T-helper 1 cell (primary cell): ENCODE data around the gene PCDH17.

ENCODE experiments used
- DNase-seq, 5 donors: peaks; one replicate each; pipeline ENCODE4 v3.0.0-alpha.2; 2012 to 2020

PCDH17 gene

DNA sequence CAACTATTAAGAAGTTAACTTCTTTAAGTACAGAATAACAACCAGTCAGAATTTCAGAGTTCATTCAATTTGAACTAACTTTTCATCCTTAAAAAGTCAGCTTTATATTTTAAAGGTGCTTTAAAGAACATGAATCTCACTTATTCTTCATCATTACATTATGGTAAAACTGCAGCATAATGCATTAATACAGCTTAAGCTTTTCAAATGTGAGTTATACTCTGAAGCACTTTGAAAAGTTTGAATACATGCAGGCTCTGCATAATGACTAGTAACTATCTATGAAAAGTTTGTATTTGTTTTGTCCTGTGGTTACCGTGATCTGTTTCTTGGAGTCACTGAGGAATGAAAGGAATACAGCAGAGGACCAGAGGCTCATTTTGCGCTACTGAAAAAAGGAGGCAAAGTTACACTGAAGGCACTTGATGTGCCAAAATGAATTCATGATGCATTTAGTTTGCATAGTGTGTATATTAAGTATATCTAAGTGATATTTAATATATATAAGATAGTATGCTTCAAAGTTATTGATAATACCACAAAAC lies 4.1 kb downstream of the PCDH17 start:
- DNase-seq, result no peak

DNA sequence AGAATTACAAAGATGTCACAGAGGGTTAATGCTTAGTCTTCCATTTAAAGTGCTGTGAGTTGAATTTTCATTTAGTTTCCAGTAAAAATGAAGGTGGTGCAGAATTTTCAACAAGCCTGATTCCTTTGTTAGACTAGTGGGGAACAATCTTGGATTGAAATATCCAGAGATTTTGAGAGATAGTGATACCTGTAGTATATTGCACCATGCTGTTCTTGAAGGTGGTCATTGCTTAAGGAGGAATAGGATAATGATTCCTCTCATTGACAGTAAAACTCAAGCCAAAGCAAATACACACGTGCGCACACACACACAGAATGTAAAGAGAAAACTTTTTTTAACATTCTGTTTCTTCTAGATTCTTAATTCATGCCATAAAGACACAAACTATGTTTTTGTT lies 5.3 kb downstream of the PCDH17 start:
- no peak for DNase-seq

DNA sequence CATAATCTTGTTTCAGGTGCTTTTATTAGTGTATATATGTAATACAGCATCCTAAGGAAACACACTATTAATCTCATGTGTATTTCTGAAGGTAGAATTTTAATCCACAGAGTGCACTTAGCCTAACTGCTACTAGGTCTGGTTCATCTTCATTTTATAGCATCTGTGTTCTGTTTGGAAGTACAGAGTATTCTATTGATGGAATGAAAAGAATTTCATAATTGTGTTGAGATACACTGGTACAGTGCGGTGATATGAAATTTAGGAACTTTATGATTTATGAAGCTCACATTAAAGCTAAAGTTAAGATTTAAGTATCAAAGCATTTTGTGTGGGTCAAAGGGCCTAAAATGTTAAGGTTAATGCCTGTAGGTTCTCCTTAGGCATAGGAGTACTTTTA lies 6.0 kb downstream of the PCDH17 start:
- no peak for DNase-seq

DNA sequence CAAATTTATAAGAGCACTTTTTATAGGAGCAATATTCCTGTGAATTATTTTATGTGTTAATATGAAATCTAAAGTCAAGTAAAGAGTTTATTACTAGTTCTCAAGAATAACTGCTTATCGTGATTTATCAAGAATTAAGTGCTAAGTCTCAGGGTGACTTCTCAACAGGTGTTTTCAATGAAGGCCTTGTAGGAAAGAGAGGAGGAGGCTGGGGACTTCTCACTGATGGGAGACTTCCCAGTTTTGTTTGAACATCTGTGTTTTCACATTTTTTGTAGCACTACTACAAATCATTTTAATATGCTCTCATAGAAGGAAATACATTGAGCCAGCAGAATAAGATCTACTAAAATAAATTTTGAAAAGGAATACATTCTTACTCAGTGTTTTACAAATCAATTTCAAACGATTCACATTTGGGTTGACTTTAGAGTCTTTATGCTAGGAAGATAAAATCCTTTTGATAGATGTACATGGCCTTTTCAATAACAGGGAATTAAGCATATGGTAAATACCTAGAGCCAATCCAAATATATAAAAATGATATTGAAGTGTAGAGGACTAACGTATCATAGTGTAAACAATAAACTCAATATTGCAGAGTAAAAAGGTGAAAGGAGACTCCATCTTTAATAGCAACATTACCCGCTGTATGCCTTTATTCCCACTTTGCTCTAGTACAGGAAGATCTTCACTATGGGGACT lies 6.8 kb downstream of the PCDH17 start:
- no peak for DNase-seq

DNA sequence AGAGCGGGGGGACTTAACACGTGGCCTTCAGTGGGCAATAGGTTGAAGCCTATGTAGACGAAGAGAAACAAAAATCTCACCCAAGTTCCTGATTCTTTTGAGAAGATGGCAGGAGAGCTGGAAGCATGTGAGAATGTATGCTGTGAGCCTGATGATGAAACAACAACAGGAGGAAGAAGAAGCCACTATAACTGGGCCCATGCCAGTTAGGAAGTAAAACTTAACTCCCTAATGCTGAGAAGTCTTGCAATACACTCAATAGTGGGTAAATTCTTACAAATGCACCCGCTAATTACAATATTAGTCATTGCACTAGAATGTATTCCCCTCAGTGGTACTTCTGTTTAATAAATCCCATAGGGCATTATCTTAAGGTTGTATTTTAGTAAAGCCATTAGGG lies 9.1 kb downstream of the PCDH17 start:
- DNase-seq, result no peak

DNA sequence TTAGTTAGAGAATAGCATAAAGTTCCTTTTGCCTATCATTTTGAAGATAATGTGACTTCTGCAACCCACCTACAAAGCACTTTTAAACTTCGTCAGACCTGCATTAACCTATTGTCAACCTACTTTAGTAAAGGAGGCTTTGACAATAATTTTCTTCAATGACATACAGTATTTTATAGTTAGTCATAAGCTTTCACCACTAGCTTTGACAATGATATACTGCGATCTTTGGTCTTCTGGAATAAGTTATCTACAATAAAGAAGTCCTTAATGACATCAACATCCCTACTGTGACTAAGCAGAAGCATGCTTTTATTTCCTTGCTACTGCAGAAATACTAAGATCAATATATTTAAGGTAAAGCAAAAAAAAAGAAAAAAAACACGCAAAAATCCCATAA lies 9.5 kb downstream of the PCDH17 start:
- no peak for DNase-seq

DNA sequence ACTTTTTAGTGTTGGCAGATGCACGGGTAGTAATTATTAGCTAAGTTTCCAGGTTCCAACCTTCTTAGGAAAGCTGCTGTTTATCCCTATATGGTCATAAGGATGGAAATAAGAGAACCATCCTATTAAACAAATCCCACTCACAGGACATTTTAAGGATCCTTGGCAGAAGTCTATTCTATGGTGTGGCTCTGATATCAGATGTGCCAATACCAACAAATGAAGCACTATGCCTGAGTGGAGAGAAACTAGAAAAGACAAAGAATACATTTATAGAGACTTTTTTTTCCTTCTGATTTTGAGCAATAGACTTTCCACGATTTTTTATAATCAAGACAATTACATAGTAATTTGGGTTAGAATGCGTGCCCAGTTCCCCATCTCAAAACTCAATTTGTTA lies 12.6 kb downstream of the PCDH17 start:
- DNase-seq, result no peak

DNA sequence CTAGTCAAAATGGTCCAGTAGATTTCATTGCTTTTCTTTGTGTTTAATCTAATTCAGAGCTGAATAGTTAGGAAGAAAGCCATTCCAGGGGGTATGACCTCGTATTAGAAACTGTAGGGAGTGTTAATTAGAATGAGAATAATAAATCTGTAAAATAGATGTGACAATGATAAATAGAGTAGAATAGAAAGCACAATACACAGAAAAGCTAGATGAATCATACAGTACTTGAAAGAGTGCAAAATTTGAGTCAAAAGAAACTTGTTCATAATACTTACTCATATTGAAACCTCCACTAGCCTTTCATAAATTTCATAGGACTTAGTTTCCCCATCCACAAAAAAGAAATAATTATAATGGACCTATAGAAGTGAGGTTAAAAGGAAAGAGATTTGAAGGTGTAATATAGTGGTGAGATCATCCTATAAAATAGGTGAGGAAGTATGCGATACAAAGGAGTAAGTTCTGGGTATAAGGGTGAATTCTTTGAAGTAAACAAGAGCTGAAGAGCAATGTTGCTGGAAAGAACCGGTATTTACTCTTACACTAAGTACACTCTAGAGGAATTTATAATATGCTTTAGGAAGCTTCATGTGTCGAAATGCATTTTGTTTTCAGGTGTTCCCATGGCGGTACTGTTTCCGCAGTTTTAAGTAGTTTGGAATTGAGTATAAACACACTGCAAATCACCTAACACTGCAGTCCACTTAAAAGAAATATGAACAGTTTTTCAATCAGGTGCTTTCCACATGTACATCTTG lies 21.9 kb downstream of the PCDH17 start:
- DNase-seq, result no peak

DNA sequence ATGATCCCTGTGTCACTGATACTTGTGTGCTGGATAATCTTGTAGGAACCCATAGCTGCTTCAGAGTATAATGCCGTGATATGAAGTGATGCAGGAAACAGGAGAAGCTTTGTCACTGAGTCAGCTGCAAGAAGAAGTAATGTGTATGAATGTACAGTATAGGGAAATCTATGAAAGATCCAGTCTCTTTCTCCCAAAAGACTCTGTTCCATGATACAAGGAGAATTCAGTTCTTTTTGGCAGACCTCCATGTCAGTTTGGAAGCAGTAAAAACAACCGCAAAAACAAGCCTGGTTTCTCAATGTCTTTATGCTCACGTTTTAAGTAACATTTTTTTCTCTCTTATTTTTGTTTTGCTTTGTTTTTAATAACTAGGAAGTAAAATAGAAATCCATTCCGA lies 33.9 kb downstream of the PCDH17 start:
- no peak for DNase-seq

DNA sequence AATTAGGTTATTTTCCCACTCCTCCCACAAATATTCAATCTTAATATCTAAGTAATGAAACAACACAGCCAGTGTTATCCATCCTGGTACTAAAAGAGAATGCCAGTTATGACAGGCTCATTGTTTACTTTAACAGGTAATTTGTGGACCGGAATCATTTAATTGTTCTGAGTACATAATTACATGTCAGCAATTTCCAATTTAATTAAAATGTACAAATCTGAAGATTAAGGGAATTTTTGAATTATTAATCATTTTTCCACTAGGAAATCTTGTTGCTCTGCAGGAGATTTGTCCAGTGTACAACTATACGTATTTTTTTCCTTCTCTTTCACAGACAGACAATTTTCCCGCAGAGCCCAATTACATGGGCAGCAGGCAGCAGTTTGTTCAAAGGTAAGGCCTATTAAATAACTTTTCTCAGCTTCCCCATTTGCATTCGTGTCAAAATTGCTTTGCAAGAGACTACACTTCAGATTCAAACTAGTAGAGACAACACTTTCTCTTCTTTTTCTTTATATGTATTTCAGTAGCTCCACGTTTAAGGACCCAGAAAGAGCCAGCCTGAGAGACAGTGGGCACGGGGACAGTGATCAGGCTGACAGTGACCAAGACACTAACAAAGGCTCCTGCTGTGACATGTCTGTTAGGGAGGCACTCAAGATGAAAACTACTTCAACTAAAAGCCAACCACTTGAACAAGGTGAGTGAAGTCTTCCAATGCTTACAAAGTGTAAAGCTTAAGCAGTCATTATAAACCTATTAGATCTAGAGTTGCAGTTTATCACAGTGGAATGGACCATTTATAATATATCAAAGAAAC lies 34.8 kb downstream of the PCDH17 start:
- DNase-seq, result no peak

DNA sequence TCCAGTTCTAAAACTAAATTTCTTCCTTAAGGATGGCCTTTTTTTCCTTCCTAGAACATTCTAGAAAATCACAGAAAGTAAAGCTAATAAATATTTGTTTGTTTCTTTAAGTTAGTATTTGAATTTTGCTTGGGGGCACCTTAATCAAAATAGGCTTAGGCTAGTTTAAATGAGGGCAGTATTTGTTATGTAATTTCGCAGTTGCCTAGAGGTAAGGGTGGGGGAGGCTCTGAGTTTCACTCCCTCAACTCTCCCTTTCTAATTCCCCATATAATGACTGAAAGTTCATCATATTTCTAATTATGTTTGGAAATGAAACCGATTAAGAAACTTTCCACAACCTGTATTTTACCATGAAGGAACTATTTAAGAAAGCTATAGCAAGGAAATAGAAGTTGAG lies 40.6 kb downstream of the PCDH17 start:
- no peak for DNase-seq

DNA sequence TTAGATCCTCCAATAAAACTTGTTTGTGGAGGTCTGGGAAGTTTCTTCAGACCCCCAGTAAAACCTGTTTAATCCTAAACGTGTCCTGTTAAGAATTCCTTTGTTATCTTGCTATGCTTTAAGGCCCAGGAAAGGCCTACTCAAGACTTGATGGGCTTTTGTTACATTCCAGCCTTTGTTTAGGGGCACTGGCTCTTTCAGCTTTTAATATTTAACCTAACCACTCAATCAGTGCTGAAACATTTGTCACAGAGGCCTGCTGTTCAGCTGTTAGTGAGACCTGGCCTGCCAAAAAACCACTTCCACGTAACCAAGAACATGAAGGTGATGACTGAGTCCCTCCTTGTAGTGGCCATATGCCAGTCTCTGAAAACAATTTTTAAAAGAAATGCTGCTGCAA lies 41.7 kb downstream of the PCDH17 start:
- DNase-seq, result no peak

DNA sequence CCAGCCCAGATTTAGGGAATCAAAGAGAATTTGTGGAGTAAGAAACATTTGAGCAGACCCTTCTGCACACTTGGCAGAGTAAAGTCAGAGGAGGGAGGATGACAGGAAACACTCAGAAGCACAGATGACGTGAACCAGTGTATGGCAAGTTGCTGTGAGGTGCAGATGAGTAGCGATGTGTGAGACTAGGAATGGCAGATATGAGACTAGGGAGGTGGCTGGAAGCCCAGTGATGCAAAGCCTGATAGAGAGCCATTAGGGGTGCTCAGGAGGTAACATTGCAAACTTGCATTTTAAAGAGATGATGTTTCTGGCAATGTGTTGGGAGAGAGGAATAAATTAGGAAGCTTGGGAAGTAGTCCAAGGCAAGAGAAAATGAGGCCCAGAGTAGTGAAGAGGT lies 44.0 kb downstream of the PCDH17 start:
- DNase-seq, result no peak

DNA sequence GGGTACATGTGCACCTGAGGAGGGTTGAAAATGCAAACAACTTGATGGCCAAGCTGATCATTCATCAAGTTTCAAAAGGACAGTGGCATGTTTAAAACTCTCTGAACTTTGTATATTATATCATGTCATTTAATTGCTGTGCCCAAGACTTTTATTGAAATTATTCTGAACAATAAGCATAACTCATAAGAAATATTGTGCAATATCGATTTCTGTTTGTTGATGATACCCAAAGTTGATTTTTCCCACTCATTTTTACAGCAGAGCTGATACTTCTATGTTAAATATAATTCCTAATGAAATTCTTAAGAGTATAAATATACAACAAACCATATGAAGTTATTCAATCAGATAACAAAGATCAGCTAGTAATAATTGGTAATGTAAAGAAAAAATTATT lies 49.1 kb downstream of the PCDH17 start:
- no peak for DNase-seq

DNA sequence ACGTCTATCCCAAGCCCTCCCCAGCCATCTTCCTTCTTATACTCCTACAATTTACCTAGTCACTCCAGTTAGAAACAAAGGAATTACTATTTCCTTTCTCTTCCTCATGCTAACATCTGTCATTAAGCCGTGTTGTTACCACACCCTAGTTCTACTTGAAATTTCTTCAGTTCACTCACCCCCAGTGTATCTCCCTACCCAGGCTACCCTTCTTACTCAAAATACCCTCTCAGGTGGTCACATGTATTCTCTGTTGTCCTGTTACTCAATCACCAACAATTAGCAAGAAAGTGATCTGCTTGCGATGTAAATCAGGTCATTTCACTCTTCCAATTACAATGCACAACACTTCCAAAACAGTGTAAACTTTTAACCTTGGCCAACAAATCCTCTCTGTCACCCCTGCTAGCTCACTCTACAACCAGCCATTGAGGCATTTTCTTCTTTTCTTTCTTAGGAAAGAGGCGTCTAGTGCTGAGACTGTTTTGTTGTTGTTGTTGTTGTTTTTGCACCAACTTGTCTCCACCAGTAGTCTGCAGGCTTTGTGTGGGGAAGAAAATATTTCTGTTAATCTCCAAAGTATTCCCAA lies 50.7 kb downstream of the PCDH17 start:
- DNase-seq, result no peak

DNA sequence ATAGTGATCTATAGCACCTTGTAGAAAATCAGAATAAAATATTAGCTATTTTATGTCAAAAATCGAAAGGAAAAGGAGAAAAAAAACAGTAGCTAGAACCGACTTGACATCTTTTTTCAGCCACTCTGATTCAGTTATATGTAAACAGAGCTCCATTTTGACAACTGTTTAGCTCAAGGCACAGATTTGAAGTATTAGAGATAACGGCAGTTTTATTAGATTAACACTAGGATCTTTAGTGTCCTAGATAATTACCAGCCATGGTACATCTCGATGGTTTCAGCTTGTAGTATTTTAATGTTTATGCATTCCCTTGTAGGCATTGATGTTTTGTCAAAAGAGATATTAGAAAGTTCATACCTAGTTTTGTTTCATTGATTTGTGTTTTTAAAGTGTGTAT lies 67.3 kb downstream of the PCDH17 start:
- DNase-seq, result no peak

DNA sequence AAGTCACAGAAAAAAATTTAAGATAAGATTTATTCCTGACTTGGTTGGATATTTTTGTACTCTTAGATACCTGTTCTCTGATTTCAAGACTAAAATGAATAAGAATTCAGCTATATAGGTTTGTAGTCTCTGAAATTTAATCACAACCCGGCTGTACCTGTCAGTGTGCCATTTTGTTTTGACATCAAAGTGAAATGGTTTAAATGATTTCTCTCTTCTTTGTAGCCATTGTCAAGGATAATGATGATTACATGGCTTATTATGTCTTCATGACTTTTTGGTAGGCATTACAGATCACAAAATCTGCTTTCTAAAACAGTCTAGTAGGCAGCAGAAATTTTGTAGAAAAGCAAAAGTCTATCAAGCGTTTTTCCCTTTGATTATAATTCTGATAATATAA lies 72.5 kb downstream of the PCDH17 start:
- no peak for DNase-seq

DNA sequence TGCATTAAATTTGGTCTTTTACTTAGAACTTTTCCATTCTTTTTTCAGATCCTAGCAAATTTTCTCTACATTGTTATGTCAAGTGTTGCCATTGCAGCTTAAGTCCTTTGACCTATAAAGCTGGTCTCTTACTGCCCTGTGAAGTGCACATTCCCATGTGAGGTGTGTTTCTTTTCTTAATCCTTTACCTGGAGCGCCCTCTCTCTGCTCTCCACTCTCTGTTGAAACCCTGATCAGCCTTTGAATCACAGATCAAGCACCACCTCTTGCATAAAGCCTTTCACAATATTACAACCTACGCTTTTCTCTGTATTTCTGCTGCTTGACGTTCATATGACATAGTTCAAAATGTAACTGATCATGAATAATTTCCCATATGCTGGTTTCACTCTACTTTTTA lies 84.8 kb downstream of the PCDH17 start:
- no peak for DNase-seq

DNA sequence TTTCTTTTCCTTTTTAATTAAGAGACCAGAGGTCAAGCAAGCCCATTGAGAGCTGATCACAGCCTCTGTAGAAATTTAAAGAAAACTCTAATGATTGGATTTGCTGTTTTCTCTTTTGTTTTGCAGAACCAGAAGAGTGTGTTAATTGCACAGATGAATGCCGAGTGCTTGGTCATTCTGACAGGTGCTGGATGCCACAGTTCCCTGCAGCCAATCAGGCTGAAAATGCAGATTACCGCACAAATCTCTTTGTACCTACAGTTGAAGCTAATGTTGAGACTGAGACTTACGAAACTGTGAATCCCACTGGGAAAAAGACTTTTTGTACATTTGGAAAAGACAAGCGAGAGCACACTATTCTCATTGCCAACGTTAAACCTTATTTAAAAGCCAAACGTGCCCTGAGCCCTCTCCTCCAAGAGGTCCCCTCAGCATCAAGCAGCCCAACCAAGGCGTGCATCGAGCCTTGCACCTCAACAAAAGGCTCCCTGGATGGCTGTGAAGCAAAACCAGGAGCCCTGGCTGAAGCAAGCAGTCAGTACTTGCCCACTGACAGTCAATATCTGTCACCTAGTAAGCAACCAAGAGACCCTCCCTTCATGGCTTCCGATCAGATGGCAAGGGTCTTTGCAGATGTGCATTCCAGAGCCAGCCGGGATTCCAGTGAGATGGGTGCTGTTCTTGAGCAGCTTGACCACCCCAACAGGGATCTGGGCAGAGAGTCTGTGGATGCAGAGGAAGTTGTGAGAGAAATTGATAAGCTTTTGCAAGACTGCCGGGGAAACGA lies 93.1 kb downstream of the PCDH17 start:
- DNase-seq, result no peak

DNA sequence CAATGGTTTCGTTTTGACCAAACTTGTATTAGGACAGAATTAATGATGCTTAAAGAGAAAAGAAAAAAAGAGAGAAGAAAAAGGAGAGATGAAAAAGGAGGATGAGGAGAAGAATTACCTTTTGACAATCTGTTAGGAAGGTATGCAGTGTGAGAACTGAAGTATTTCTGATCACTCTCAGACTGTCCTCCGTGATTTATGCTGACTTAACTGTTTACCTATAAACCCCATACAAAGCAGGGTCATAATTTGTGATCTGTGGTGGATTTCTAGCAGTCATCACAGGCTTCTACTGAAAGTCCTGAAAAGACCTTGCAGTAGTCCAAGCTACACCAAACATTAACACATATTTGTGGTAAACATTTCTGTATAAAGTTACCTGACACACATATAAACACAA lies 93.9 kb downstream of the PCDH17 start:
- no peak for DNase-seq

DNA sequence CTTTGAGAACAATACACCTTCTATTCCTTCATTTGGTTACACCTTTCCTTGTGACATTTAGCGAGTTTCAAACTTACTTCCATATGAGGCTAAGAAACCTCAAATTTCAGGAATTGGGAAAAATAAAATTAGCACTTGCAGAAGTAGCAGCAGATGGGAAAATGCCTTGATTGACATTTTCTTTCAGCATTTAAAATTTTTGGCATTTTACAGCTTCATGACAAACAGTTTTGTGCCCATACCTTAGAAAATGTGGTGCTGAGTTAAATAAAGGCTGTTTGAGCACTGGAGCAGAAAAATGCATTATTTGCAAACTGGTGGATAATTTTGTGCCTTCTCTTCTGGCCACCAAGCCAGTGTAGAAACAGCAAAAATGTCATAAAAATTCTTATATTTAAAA lies 95.4 kb downstream of the PCDH17 start:
- DNase-seq, result no peak

DNA sequence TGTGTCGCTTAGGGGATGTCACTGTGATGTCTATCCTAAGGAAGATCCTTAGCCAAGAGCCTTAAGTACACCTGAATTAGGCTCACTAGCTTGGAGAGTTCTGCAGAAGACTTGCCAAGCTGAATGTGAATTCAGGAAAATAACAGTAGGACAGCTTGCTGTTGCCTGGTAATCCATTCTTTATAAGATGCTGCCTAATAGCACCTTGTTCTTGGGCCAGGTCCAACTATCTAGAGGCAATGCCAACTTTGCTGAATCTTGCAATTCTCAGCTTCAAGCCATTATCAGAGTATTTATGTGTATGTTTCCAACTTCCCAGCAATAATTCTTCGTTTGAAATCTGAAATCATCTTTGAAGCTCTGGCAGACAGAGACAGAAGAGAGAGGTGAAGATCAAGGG lies 102.8 kb downstream of the PCDH17 start:
- no peak for DNase-seq
